ENCODE measurements around the gene AK1. TPM values are rescaled to one million over a fixed set of nuclear protein-coding genes. Genes with fewer than 3 reads are reported as not detected.

The AK1 gene
- total and polyA plus RNA-seq, 10 of the 15 experiments (the other 5 are each of a cell fraction or from before 2014, with no cell fraction given): 0.23 to 3.1 (median 1.8) TPM

DNA sequence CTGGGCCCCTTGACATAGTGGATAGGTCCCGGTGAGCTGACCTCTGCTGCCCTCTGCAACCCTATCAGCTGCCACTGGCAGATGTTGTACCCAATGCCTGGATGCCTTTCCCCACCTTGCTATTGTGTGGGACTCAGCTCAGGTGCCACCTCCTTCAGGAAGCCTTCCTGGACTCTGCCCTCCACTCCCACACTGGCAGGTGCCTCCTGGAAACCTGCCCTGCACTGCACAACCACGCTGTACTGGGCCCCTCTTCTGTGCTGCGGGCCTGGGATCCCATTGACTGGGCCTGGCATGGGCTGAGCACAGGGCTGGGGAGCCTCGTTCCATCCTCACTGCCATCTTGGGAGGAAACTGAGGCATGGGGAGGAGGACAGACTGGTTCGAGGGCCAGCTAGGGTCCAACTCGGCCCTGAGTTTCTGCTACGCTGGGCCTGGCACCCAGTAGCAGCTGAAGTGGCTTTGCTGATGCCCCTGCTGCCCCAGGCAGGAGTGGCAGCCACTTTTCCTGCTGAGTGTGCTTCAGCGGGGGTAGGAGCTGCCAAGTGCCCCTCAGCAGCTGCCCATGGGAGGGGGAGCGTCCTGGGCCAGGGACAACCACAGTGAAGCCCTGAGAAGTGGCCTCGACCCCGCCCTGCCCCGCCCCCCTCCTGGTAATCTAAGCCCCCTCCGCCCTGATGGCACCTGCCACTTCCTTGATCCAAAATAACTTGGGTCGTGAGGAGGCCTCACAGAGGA, 1.3 kb downstream of the AK1 start:
- intact Hi-C loops (cut with micrococcal nuclease; ENCODE audit: unreplicated experiment): no loop called here
- FAIRE-seq: no peak
- ATAC-seq: no peak

More for the DNA sequence above, 1.3 kb downstream of the AK1 start:
- no peaks in the 10 kb centered on the region for H3K9me3 ChIP-seq (replicated peaks; ENCODE audit: control insufficient read depth, insufficient read depth, low read length)
- CTCF ChIA-PET: interaction anchor here (0.9 kb wide), 1 partner anchor 141 kb away, joined by 3 read pairs; the partner anchor contains the start of gene TOR2A
- BruUV-seq (replicated peaks): no TSS peak
- H3K9ac ChIP-seq (ENCODE audit: control insufficient read depth, insufficient read depth, low read length): no peak overlapping the region
- RAD21 ChIA-PET (ENCODE audit: unreplicated experiment): no interaction called here
- no peak overlapping the region for H2AFZ ChIP-seq (ENCODE audit: control insufficient read depth, low read depth, low read length)
- no peak for DNase-seq (ENCODE audit: low read depth, low spot score)
- TF ChIP-seq EP300 (IDR thresholded peaks at IDR 0.05; ENCODE audit: borderline replicate concordance in 1 of 2, control insufficient read depth in 1 of 2, low read depth in 2 of 2, low read length in 2 of 2) (no peak), BCL11A (IDR thresholded peaks at IDR 0.05; ENCODE audit: low read depth, low read length) (no peak), EED (IDR thresholded peaks at IDR 0.05; ENCODE audit: low read depth) (no peak), SPI1 (IDR thresholded peaks at IDR 0.05; ENCODE audit: borderline replicate concordance, insufficient read depth, low read depth, low read length) (no peak), MYC (IDR thresholded peaks at IDR 0.05; ENCODE audit: insufficient read depth, insufficient read length, insufficient replicate concordance, low read length, severe bottlenecking) (no peak), JUNB (IDR thresholded peaks at IDR 0.05) (no peak), NFIC (IDR thresholded peaks at IDR 0.05; ENCODE audit: low read depth, low read length) (no peak), FOS (IDR thresholded peaks at IDR 0.05; ENCODE audit: borderline replicate concordance, extremely low read depth, insufficient read length) (no peak), ZNF207 (IDR thresholded peaks at IDR 0.05; ENCODE audit: borderline replicate concordance) (no peak), SMC3 (IDR thresholded peaks at IDR 0.05; ENCODE audit: borderline replicate concordance, low read length) (no peak), RUNX3 (IDR thresholded peaks at IDR 0.05; ENCODE audit: low read length) (no peak), TARDBP (IDR thresholded peaks at IDR 0.05; ENCODE audit: borderline replicate concordance) (no peak), SMARCA5 (IDR thresholded peaks at IDR 0.05) (no peak), CBX3 (IDR thresholded peaks at IDR 0.05; ENCODE audit: borderline replicate concordance, low read depth) (no peak), NFXL1 (IDR thresholded peaks at IDR 0.05; ENCODE audit: borderline replicate concordance) (no peak), MEF2A (IDR thresholded peaks at IDR 0.05; ENCODE audit: insufficient read depth, low read depth, low read length) (no peak)
- TF ChIP-seq, protein P1, sequence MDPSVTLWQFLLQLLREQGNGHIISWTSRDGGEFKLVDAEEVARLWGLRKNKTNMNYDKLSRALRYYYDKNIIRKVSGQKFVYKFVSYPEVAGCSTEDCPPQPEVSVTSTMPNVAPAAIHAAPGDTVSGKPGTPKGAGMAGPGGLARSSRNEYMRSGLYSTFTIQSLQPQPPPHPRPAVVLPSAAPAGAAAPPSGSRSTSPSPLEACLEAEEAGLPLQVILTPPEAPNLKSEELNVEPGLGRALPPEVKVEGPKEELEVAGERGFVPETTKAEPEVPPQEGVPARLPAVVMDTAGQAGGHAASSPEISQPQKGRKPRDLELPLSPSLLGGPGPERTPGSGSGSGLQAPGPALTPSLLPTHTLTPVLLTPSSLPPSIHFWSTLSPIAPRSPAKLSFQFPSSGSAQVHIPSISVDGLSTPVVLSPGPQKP (IDR thresholded peaks at IDR 0.05; ENCODE audit: low read depth, low read length): no peak
- TF ChIP-seq, protein P2, sequence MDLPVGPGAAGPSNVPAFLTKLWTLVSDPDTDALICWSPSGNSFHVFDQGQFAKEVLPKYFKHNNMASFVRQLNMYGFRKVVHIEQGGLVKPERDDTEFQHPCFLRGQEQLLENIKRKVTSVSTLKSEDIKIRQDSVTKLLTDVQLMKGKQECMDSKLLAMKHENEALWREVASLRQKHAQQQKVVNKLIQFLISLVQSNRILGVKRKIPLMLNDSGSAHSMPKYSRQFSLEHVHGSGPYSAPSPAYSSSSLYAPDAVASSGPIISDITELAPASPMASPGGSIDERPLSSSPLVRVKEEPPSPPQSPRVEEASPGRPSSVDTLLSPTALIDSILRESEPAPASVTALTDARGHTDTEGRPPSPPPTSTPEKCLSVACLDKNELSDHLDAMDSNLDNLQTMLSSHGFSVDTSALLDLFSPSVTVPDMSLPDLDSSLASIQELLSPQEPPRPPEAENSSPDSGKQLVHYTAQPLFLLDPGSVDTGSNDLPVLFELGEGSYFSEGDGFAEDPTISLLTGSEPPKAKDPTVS (IDR thresholded peaks at IDR 0.05; ENCODE audit: low read depth, low read length): no peak
- TF ChIP-seq, protein P3, sequence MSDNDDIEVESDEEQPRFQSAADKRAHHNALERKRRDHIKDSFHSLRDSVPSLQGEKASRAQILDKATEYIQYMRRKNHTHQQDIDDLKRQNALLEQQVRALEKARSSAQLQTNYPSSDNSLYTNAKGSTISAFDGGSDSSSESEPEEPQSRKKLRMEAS (IDR thresholded peaks at IDR 0.05; ENCODE audit: low read depth, low read length): no peak
- TF ChIP-seq, protein P4, sequence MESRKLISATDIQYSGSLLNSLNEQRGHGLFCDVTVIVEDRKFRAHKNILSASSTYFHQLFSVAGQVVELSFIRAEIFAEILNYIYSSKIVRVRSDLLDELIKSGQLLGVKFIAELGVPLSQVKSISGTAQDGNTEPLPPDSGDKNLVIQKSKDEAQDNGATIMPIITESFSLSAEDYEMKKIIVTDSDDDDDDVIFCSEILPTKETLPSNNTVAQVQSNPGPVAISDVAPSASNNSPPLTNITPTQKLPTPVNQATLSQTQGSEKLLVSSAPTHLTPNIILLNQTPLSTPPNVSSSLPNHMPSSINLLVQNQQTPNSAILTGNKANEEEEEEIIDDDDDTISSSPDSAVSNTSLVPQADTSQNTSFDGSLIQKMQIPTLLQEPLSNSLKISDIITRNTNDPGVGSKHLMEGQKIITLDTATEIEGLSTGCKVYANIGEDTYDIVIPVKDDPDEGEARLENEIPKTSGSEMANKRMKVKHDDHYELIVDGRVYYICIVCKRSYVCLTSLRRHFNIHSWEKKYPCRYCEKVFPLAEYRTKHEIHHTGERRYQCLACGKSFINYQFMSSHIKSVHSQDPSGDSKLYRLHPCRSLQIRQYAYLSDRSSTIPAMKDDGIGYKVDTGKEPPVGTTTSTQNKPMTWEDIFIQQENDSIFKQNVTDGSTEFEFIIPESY (IDR thresholded peaks at IDR 0.05): no peak
- no peak overlapping the region for H3K27ac ChIP-seq (ENCODE audit: control insufficient read depth, insufficient read depth)
- no peaks in the 10 kb centered on the region for H3K79me2 ChIP-seq (ENCODE audit: control insufficient read depth, insufficient read depth, low read length)
- H3K36me3 ChIP-seq (ENCODE audit: control insufficient read depth in 2 of 2, insufficient read depth in 2 of 2, low read length in 1 of 2): no peaks in the 10 kb centered on the region
- WGBS (ENCODE audit: insufficient coverage, insufficient replicate concordance, low lambda C conversion rate, missing lambda C conversion rate): 61% methylated on average over 10 of the region's 14 CpGs
- H3K4me1 ChIP-seq (ENCODE audit: control insufficient read depth, insufficient read depth, low read length): peaks cover 5% of the 10 kb centered on the region; the same call in 1 of the 2 replicates
- H4K20me1 ChIP-seq (ENCODE audit: control insufficient read depth, insufficient read depth): no peaks in the 10 kb centered on the region
- no peak overlapping the region for H3K4me3 ChIP-seq
- in situ Hi-C loops (cut with MboI): no loop called here
- POLR2A ChIA-PET: no interaction called here
- no peaks in the 10 kb centered on the region; a peak in 1 of 4 replicates for H3K27me3 ChIP-seq (replicated peaks in 1 of 2; ENCODE audit: control insufficient read depth in 2 of 2, insufficient read depth in 2 of 2, low read length in 1 of 2)
- H3K4me2 ChIP-seq (ENCODE audit: control insufficient read depth, insufficient read depth): no peak overlapping the region
- SMC1A ChIA-PET (ENCODE audit: uncharacterized antibody, unreplicated experiment): no interaction called here

Measured in GM12878 (cell line).